ENCODE measurements around the gene TNFRSF18. TPM values are rescaled to one million over a fixed set of nuclear protein-coding genes. Genes with fewer than 3 reads are reported as not detected.
"Not testable (repeated sequence)": the region's sequence is repeated elsewhere in the genome, so short reads cannot be mapped to it uniquely, and the experiment has no call there.

TNFRSF18 gene
- total RNA-seq, 1 donor from 2014 or later = 26.8 TPM

- intact Hi-C loops (cut with micrococcal nuclease) = no loop called here
Measured at GRCh38 chr1:1199141-1199960, 7.0 kb downstream of the TNFRSF18 start.

GRCh38 chr1:1198423-1199140, 7.8 kb downstream of the TNFRSF18 start:
- intact Hi-C loops (cut with micrococcal nuclease) = no loop called here

GRCh38 chr1:1197551-1198422, 8.6 kb downstream of the TNFRSF18 start:
- intact Hi-C loops (cut with micrococcal nuclease) = no loop called here

- intact Hi-C loops (cut with micrococcal nuclease) = no loop called here
Measured at GRCh38 chr1:1197188-1197500, 9.2 kb downstream of the TNFRSF18 start.

GRCh38 chr1:1196431-1197187, 9.8 kb downstream of the TNFRSF18 start:
- intact Hi-C loops (cut with micrococcal nuclease) = no loop called here

- intact Hi-C loops (cut with micrococcal nuclease) = not testable (repeated sequence)
Measured at GRCh38 chr1:1195726-1196125, 10.7 kb downstream of the TNFRSF18 start.

- intact Hi-C loops (cut with micrococcal nuclease) = no loop called here
Measured at GRCh38 chr1:1194723-1195122, 11.7 kb downstream of the TNFRSF18 start.

- intact Hi-C loops (cut with micrococcal nuclease) = no loop called here
Measured at GRCh38 chr1:1191734-1192133, 14.7 kb downstream of the TNFRSF18 start.

- intact Hi-C loops (cut with micrococcal nuclease) = no loop called here
Measured at GRCh38 chr1:1189111-1189510, 17.3 kb downstream of the TNFRSF18 start.

GRCh38 chr1:1187938-1188337, 18.5 kb downstream of the TNFRSF18 start:
- intact Hi-C loops (cut with micrococcal nuclease) = no loop called here

GRCh38 chr1:1185101-1185765, 21.2 kb downstream of the TNFRSF18 start:
- intact Hi-C loops (cut with micrococcal nuclease) = no loop called here

GRCh38 chr1:1183833-1184775, 22.3 kb downstream of the TNFRSF18 start:
- intact Hi-C loops (cut with micrococcal nuclease) = no loop called here

- intact Hi-C loops (cut with micrococcal nuclease) = no loop called here
Measured at GRCh38 chr1:1183221-1183747, 23.1 kb downstream of the TNFRSF18 start.

GRCh38 chr1:1182491-1183220, 23.7 kb downstream of the TNFRSF18 start:
- intact Hi-C loops (cut with micrococcal nuclease) = no loop called here

GRCh38 chr1:1181938-1182410, 24.4 kb downstream of the TNFRSF18 start:
- intact Hi-C loops (cut with micrococcal nuclease) = no loop called here

- intact Hi-C loops (cut with micrococcal nuclease) = no loop called here
Measured at GRCh38 chr1:1181129-1181937, 25.1 kb downstream of the TNFRSF18 start.

Data from T-helper 2 cell treated with Interferon-gamma antibody and Interleukin-4, amounts not matched to agents 100 ng/mL and 5 ng/mL, for 36 hours (primary cell).